Measurements from ENCODE around the gene MDGA2. TPM values are rescaled to one million over a fixed set of nuclear protein-coding genes. Genes with fewer than 3 reads are reported as not detected.

MDGA2 gene
- polyA plus RNA-seq, 1 donor = 0.82 TPM

GRCh38 chr14:47500369-47500768, 175.0 kb downstream of the MDGA2 start:
- WGBS (ENCODE audit: insufficient coverage, low lambda C conversion rate) = no CpG with 5 or more reads among the region's 1 CpG
- Histone ChIP-seq H3K36me3 (ENCODE audit: control insufficient read depth, insufficient read depth, low read length) (no peaks in the 10 kb centered on the region), H3K4me3 (ENCODE audit: low read length) (no peak overlapping the region), H3K4me1 (ENCODE audit: control insufficient read depth, insufficient read depth, low read length) (no peaks in the 10 kb centered on the region), H3K27me3 (ENCODE audit: control insufficient read depth, insufficient read depth, low read length) (no peaks in the 10 kb centered on the region), H3K9me3 (ENCODE audit: control insufficient read depth, low read depth, low read length) (no peaks in the 10 kb centered on the region), H3K27ac (ENCODE audit: low read length) (no peak overlapping the region)
- DNase-seq = no peak

- no peaks in the 10 kb centered on the region for H3K36me3 ChIP-seq (ENCODE audit: control insufficient read depth, insufficient read depth, low read length)
- no peaks in the 10 kb centered on the region for H3K9me3 ChIP-seq (ENCODE audit: control insufficient read depth, low read depth, low read length)
- WGBS (ENCODE audit: insufficient coverage, low lambda C conversion rate) = no CpG with 5 or more reads among the region's 4 CpGs
- no peak for DNase-seq
- no peaks in the 10 kb centered on the region for H3K27me3 ChIP-seq (ENCODE audit: control insufficient read depth, insufficient read depth, low read length)
- H3K4me1 ChIP-seq (ENCODE audit: control insufficient read depth, insufficient read depth, low read length) = no peaks in the 10 kb centered on the region
- no peak overlapping the region for H3K27ac ChIP-seq (ENCODE audit: low read length)
- H3K4me3 ChIP-seq (ENCODE audit: low read length) = no peak overlapping the region
These were observed 184.6 kb downstream of the MDGA2 start for GRCh38 chr14:47490766-47491165.

GRCh38 chr14:47490353-47490752, 185.1 kb downstream of the MDGA2 start:
- WGBS (ENCODE audit: insufficient coverage, low lambda C conversion rate) = 43% methylated on average over 2 of the region's 3 CpGs

DNA sequence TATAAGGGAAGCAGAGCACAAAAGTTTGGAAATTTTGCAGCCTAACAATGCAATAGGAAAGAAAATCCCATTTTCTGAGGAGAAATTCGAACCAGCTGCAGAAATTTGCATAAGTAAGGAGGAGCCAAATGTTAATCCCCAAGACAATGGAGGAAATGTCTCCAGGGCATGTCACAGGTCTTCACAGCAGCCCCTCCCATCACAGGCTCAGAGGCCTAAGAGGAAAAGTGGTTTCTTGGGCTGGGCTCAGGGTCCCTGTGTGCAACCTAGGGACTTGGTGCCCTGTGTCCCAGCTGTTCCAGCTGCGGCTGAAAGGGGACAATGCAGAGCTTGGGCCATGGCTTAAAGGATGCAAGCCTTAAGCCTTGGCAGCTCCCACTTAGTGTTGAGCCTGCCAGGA, 190.0 kb downstream of the MDGA2 start:
- no peak for DNase-seq
- Histone ChIP-seq H3K4me1 (ENCODE audit: control insufficient read depth, insufficient read depth, low read length) (no peaks in the 10 kb centered on the region), H3K4me3 (ENCODE audit: low read length) (no peak overlapping the region), H3K27ac (ENCODE audit: low read length) (no peak overlapping the region), H3K27me3 (ENCODE audit: control insufficient read depth, insufficient read depth, low read length) (no peaks in the 10 kb centered on the region), H3K9me3 (ENCODE audit: control insufficient read depth, low read depth, low read length) (no peaks in the 10 kb centered on the region), H3K36me3 (ENCODE audit: control insufficient read depth, insufficient read depth, low read length) (no peaks in the 10 kb centered on the region)
- WGBS (ENCODE audit: insufficient coverage, low lambda C conversion rate) = no CpG with 5 or more reads among the region's 2 CpGs

More at GRCh38 chr14:47490353-47490752, 185.1 kb downstream of the MDGA2 start:
- H3K9me3 ChIP-seq (ENCODE audit: control insufficient read depth, low read depth, low read length) = no peaks in the 10 kb centered on the region
- H3K4me3 ChIP-seq (ENCODE audit: low read length) = no peak overlapping the region
- no peaks in the 10 kb centered on the region for H3K4me1 ChIP-seq (ENCODE audit: control insufficient read depth, insufficient read depth, low read length)
- no peaks in the 10 kb centered on the region for H3K36me3 ChIP-seq (ENCODE audit: control insufficient read depth, insufficient read depth, low read length)
- H3K27ac ChIP-seq (ENCODE audit: low read length) = no peak overlapping the region
- no peak for DNase-seq
- no peaks in the 10 kb centered on the region for H3K27me3 ChIP-seq (ENCODE audit: control insufficient read depth, insufficient read depth, low read length)

DNA sequence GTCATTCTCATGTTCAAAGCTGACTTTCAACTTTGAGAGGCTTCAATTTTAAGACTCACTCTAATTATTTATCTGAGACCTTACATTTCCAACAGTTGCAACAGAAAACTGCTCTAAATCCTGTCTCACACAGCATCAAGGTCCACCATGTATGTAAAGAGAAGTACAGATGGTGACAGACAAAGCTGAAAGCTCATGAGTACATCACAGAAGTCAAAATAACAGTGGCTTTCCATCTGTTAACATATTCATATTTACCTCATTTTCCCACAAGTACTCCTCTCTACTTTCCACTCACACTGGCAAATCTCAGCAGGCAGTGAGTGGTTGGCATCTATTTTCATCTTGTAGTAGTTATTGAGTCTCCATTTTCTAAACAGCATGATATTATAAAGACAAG, 192.0 kb downstream of the MDGA2 start:
- Histone ChIP-seq H3K9me3 (ENCODE audit: control insufficient read depth, low read depth, low read length) (no peaks in the 10 kb centered on the region), H3K4me3 (ENCODE audit: low read length) (no peak overlapping the region), H3K27ac (ENCODE audit: low read length) (no peak overlapping the region), H3K27me3 (ENCODE audit: control insufficient read depth, insufficient read depth, low read length) (no peaks in the 10 kb centered on the region), H3K36me3 (ENCODE audit: control insufficient read depth, insufficient read depth, low read length) (no peaks in the 10 kb centered on the region), H3K4me1 (ENCODE audit: control insufficient read depth, insufficient read depth, low read length) (no peaks in the 10 kb centered on the region)
- no peak for DNase-seq

- no peaks in the 10 kb centered on the region for H3K9me3 ChIP-seq (ENCODE audit: control insufficient read depth, low read depth, low read length)
- WGBS (ENCODE audit: insufficient coverage, low lambda C conversion rate) = 77% methylated on average over 1 of the region's 2 CpGs
- no peaks in the 10 kb centered on the region for H3K36me3 ChIP-seq (ENCODE audit: control insufficient read depth, insufficient read depth, low read length)
- no peak overlapping the region for H3K4me3 ChIP-seq (ENCODE audit: low read length)
- DNase-seq = no peak
- H3K4me1 ChIP-seq (ENCODE audit: control insufficient read depth, insufficient read depth, low read length) = no peaks in the 10 kb centered on the region
- H3K27me3 ChIP-seq (ENCODE audit: control insufficient read depth, insufficient read depth, low read length) = no peaks in the 10 kb centered on the region
- no peak overlapping the region for H3K27ac ChIP-seq (ENCODE audit: low read length)
These were observed 204.3 kb downstream of the MDGA2 start for GRCh38 chr14:47471075-47471474.

DNA sequence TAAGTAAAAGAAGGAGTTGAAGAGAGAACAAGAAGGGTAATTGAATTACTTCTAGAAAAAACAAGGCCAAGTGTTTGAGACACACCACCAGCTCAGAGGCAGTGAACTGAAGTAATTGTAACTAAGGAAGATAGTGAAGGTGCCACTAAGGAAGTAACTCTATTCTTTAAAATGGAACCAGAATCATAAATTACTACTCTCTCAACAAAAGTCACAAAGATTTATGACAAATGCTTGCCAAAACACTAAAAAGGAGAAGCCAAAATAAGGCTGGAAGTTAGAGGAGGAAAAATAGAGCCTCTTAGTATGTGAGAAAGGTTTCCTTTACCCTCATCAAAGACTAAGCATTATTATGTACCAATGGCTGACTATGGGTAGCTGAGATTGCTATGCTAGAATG, 208.5 kb downstream of the MDGA2 start:
- Histone ChIP-seq H3K27me3 (ENCODE audit: control insufficient read depth, insufficient read depth, low read length) (no peaks in the 10 kb centered on the region), H3K27ac (ENCODE audit: low read length) (no peak overlapping the region), H3K4me3 (ENCODE audit: low read length) (no peak overlapping the region), H3K4me1 (ENCODE audit: control insufficient read depth, insufficient read depth, low read length) (no peaks in the 10 kb centered on the region), H3K36me3 (ENCODE audit: control insufficient read depth, insufficient read depth, low read length) (no peaks in the 10 kb centered on the region), H3K9me3 (ENCODE audit: control insufficient read depth, low read depth, low read length) (no peaks in the 10 kb centered on the region)
- no peak for DNase-seq

- H3K4me3 ChIP-seq (ENCODE audit: low read length) = no peak overlapping the region
- H3K27me3 ChIP-seq (ENCODE audit: control insufficient read depth, insufficient read depth, low read length) = no peaks in the 10 kb centered on the region
- DNase-seq = no peak
- no peak overlapping the region for H3K27ac ChIP-seq (ENCODE audit: low read length)
- no peaks in the 10 kb centered on the region for H3K36me3 ChIP-seq (ENCODE audit: control insufficient read depth, insufficient read depth, low read length)
- 80% methylated on average over 1 of the region's 2 CpGs for WGBS (ENCODE audit: insufficient coverage, low lambda C conversion rate)
- H3K9me3 ChIP-seq (ENCODE audit: control insufficient read depth, low read depth, low read length) = no peaks in the 10 kb centered on the region
- no peaks in the 10 kb centered on the region for H3K4me1 ChIP-seq (ENCODE audit: control insufficient read depth, insufficient read depth, low read length)
These were observed 221.4 kb downstream of the MDGA2 start for GRCh38 chr14:47454025-47454424.

DNA sequence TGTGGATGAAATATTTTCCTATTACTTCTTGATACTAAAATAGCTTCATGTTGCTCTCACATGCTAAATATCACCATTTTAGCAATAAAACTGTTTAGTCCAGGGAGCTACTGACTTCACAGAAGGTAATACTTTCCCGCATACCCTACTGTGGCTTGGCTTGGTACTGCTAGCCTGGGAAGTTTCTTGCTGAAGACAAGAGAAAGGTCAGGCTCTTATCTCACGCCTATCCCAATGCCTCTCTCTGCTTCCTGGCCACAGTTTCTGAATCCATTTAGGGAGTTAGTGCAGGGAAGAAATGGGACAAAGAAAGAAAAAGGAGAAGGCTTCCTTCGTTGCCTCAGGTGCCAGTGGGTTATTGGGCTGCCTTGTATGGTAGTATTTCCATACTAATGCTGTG, 228.3 kb downstream of the MDGA2 start:
- no peaks in the 10 kb centered on the region for H3K9me3 ChIP-seq (ENCODE audit: control insufficient read depth, low read depth, low read length)
- H3K27me3 ChIP-seq (ENCODE audit: control insufficient read depth, insufficient read depth, low read length) = no peaks in the 10 kb centered on the region
- no peaks in the 10 kb centered on the region for H3K36me3 ChIP-seq (ENCODE audit: control insufficient read depth, insufficient read depth, low read length)
- H3K27ac ChIP-seq (ENCODE audit: low read length) = no peak overlapping the region
- WGBS (ENCODE audit: insufficient coverage, low lambda C conversion rate) = no CpG with 5 or more reads among the region's 3 CpGs
- no peak for DNase-seq
- H3K4me1 ChIP-seq (ENCODE audit: control insufficient read depth, insufficient read depth, low read length) = no peaks in the 10 kb centered on the region
- no peak overlapping the region for H3K4me3 ChIP-seq (ENCODE audit: low read length)

GRCh38 chr14:47442211-47442610, 233.2 kb downstream of the MDGA2 start:
- Histone ChIP-seq H3K4me3 (ENCODE audit: low read length) (no peak overlapping the region), H3K27me3 (ENCODE audit: control insufficient read depth, insufficient read depth, low read length) (no peaks in the 10 kb centered on the region), H3K27ac (ENCODE audit: low read length) (no peak overlapping the region), H3K9me3 (ENCODE audit: control insufficient read depth, low read depth, low read length) (no peaks in the 10 kb centered on the region), H3K4me1 (ENCODE audit: control insufficient read depth, insufficient read depth, low read length) (no peaks in the 10 kb centered on the region), H3K36me3 (ENCODE audit: control insufficient read depth, insufficient read depth, low read length) (no peaks in the 10 kb centered on the region)
- no peak for DNase-seq

- Histone ChIP-seq H3K27me3 (ENCODE audit: control insufficient read depth, insufficient read depth, low read length) (no peaks in the 10 kb centered on the region), H3K9me3 (ENCODE audit: control insufficient read depth, low read depth, low read length) (no peaks in the 10 kb centered on the region), H3K4me1 (ENCODE audit: control insufficient read depth, insufficient read depth, low read length) (no peaks in the 10 kb centered on the region), H3K4me3 (ENCODE audit: low read length) (no peak overlapping the region), H3K27ac (ENCODE audit: low read length) (no peak overlapping the region), H3K36me3 (ENCODE audit: control insufficient read depth, insufficient read depth, low read length) (no peaks in the 10 kb centered on the region)
- WGBS (ENCODE audit: insufficient coverage, low lambda C conversion rate) = no CpG with 5 or more reads among the region's 2 CpGs
- DNase-seq = no peak
These were observed 235.5 kb downstream of the MDGA2 start for GRCh38 chr14:47439953-47440352.

All from large intestine (tissue), 3 donors.